Activated CD4-positive, alpha-beta memory T cell treated with anti-CD3 and anti-CD28 coated beads for 36 hours (primary cell): ENCODE measurements around the gene BAK1. TPM values are rescaled to one million over a fixed set of nuclear protein-coding genes. Genes with fewer than 3 reads are reported as not detected.
A peak's percentile ranks its signal among the peaks of the same experiment; 100 is the strongest.
"Not testable (repeated sequence)": the region's sequence is repeated elsewhere in the genome, so short reads cannot be mapped to it uniquely, and the experiment has no call there.

ENCODE experiments used
- CTCF ChIA-PET: fragments of 350-600 bp; sonication (Branson Sonifier 250); formaldehyde crosslinking; loops from one replicate; lab custom pipeline; 2021; ENCODE audit warnings: antibody characterized with exemption, inconsistent platforms; lab: Charles Lee
- POLR2A ChIA-PET: fragments of 350-600 bp; sonication (Branson Sonifier 250); formaldehyde crosslinking; loops from one replicate; lab custom pipeline; 2021; ENCODE audit warnings: antibody characterized with exemption; lab: Charles Lee
- DNase-seq: peaks from one replicate; pipeline ENCODE4 v3.0.0-alpha.2; 2020
- H3K27ac Mint-ChIP-seq: one replicate; pipeline ENCODE4 v1.8.0; 2021; ENCODE audit warnings: mixed read lengths
- H3K27me3 Mint-ChIP-seq: one replicate; pipeline ENCODE4 v1.8.0; 2021; ENCODE audit warnings: mixed read lengths
- H3K36me3 Mint-ChIP-seq: one replicate; pipeline ENCODE4 v1.8.0; 2021; ENCODE audit warnings: mixed read lengths
- H3K4me1 Mint-ChIP-seq: one replicate; pipeline ENCODE4 v1.8.0; 2021; ENCODE audit warnings: low read depth, mixed read lengths
- H3K4me3 Mint-ChIP-seq: one replicate; pipeline ENCODE4 v1.8.0; 2021; ENCODE audit warnings: mild to moderate bottlenecking, mixed read lengths
- H3K9me3 Mint-ChIP-seq: one replicate; pipeline ENCODE4 v1.8.0; 2021; ENCODE audit warnings: mixed read lengths
- intact Hi-C: fragments of 100-400 bp; cut with micrococcal nuclease; formaldehyde crosslinking; loops from one replicate; pipeline ENCODE4 v1.15.1; 2023
- total RNA-seq, 2 experiments: library from RNA; stranded (reverse); gene quantifications; one replicate each; pipeline ENCODE4 v1.2.3, GENCODE V29; 2021

BAK1 gene
- total RNA-seq, 2 experiments from 2014 or later: 56.3 to 57.7 TPM

- H3K36me3 Mint-ChIP-seq, intact Hi-C loops: not testable (repeated sequence)
- peaks cover 19% of the 10 kb centered on the region for H3K4me1 Mint-ChIP-seq
These were observed 34.8 kb downstream of the BAK1 start for GRCh38 chr6:33545292-33545691.

GRCh38 chr6:33543116-33543515 is 37.0 kb downstream of the BAK1 start:
- ChIA-PET POLR2A (no interaction called here), CTCF (no interaction called here)
- Mint-ChIP-seq H3K36me3 (no peaks in the 10 kb centered on the region), H3K27ac (no peak overlapping the region), H3K9me3 (no peaks in the 10 kb centered on the region), H3K4me1 (peaks cover 9% of the 10 kb centered on the region), H3K27me3 (no peaks in the 10 kb centered on the region), H3K4me3 (no peak overlapping the region)
- no peak for DNase-seq
- intact Hi-C loops: no loop called here

More at GRCh38 chr6:33545292-33545691, 34.8 kb downstream of the BAK1 start:
- H3K27ac Mint-ChIP-seq, H3K27me3 Mint-ChIP-seq, DNase-seq, POLR2A ChIA-PET, H3K9me3 Mint-ChIP-seq, H3K4me3 Mint-ChIP-seq: not testable (repeated sequence)
- CTCF ChIA-PET: interaction anchor here (0.6 kb wide), 1 partner anchor 36 kb away, joined by 4 read pairs; no protein-coding TSS in a partner anchor

- no peaks in the 10 kb centered on the region for H3K9me3 Mint-ChIP-seq
- POLR2A ChIA-PET: no interaction called here
- no peak overlapping the region for H3K27ac Mint-ChIP-seq
- no peaks in the 10 kb centered on the region for H3K36me3 Mint-ChIP-seq
- CTCF ChIA-PET: no interaction called here
- H3K4me3 Mint-ChIP-seq: no peak overlapping the region
- intact Hi-C loops: no loop called here
- no peaks in the 10 kb centered on the region for H3K4me1 Mint-ChIP-seq
- no peak for DNase-seq
- no peaks in the 10 kb centered on the region for H3K27me3 Mint-ChIP-seq
These were observed 39.3 kb downstream of the BAK1 start for GRCh38 chr6:33540768-33541167.

- no peak overlapping the region for H3K27ac Mint-ChIP-seq
These were observed 45.4 kb downstream of the BAK1 start for GRCh38 chr6:33534702-33535101.

GRCh38 chr6:33533163-33533869 is 46.8 kb downstream of the BAK1 start:
- Mint-ChIP-seq H3K4me3 (peak overlapping the region; percentile 79), H3K4me1 (peaks cover 16% of the 10 kb centered on the region), H3K27ac (peak overlapping the region; percentile 80)
- intact Hi-C loops: loop anchor here (2.0 kb wide), 1 partner anchor 37 kb away; no protein-coding TSS in a partner anchor
- H3K36me3 Mint-ChIP-seq, H3K9me3 Mint-ChIP-seq, H3K27me3 Mint-ChIP-seq: not testable (repeated sequence)
- peak; percentile 79 for DNase-seq
- ChIA-PET POLR2A (interaction anchor here (0.6 to 1.9 kb wide), 6 partner anchors 15 to 89 kb away, joined by 3 to 9 read pairs (median 3); partner anchors contain the start of gene ZBTB9), CTCF (interaction anchor here (1.1 to 1.7 kb wide), 3 partner anchors 15 to 46 kb away, joined by 3 to 5 read pairs (median 3); partner anchors contain the start of gene BAK1)

More at GRCh38 chr6:33534702-33535101, 45.4 kb downstream of the BAK1 start:
- H3K36me3 Mint-ChIP-seq: peaks cover 2% of the 10 kb centered on the region
- peaks cover 16% of the 10 kb centered on the region for H3K4me1 Mint-ChIP-seq
- H3K27me3 Mint-ChIP-seq: no peaks in the 10 kb centered on the region
- no peaks in the 10 kb centered on the region for H3K9me3 Mint-ChIP-seq
- intact Hi-C loops: no loop called here
- CTCF ChIA-PET: interaction anchor here (1.4 kb wide), 1 partner anchor 35 kb away, joined by 3 read pairs; no protein-coding TSS in a partner anchor
- H3K4me3 Mint-ChIP-seq: no peak overlapping the region
- POLR2A ChIA-PET: interaction anchor here (1.9 kb wide), 1 partner anchor 37 kb away, joined by 9 read pairs; no protein-coding TSS in a partner anchor
- DNase-seq: no peak

GRCh38 chr6:33532431-33532830 is 47.6 kb downstream of the BAK1 start:
- H3K27ac Mint-ChIP-seq, H3K36me3 Mint-ChIP-seq, POLR2A ChIA-PET, H3K9me3 Mint-ChIP-seq, H3K4me3 Mint-ChIP-seq, H3K27me3 Mint-ChIP-seq, DNase-seq: not testable (repeated sequence)
- intact Hi-C loops: loop anchor here (2.0 kb wide), 1 partner anchor 38 kb away; no protein-coding TSS in a partner anchor
- H3K4me1 Mint-ChIP-seq: peaks cover 16% of the 10 kb centered on the region
- CTCF ChIA-PET: interaction anchor here (1.1 to 1.7 kb wide), 2 partner anchors 15 to 47 kb away, joined by 3 to 5 read pairs; partner anchors contain the start of gene BAK1

- peaks cover 16% of the 10 kb centered on the region for H3K4me1 Mint-ChIP-seq
- H3K27me3 Mint-ChIP-seq, H3K4me3 Mint-ChIP-seq, POLR2A ChIA-PET, H3K9me3 Mint-ChIP-seq, H3K36me3 Mint-ChIP-seq, DNase-seq, intact Hi-C loops, H3K27ac Mint-ChIP-seq: not testable (repeated sequence)
- CTCF ChIA-PET: interaction anchor here (0.9 kb wide), 1 partner anchor 17 kb away, joined by 3 read pairs; no protein-coding TSS in a partner anchor
These were observed 49.5 kb downstream of the BAK1 start for GRCh38 chr6:33530617-33531016.

Other genes with a start within 250 kb of the BAK1 start
- gene KIFC1, start 188.5 kb downstream of the BAK1 start, total RNA-seq: 100 to 1,000 TPM in 1 of 2 experiments, 10 to 100 TPM in 1; 94.6 to 103 TPM
- gene PHF1, start 169.3 kb downstream of the BAK1 start, total RNA-seq: 10 to 100 TPM; 32.4 to 42.3 TPM
- gene CUTA, start 162.2 kb downstream of the BAK1 start, total RNA-seq: 100 to 1,000 TPM; 190 to 198 TPM
- 10 to 100 TPM; 34.3 to 35.8 TPM for gene SYNGAP1, start 160.2 kb downstream of the BAK1 start, total RNA-seq
- 10 to 100 TPM in 1 of 2 experiments, 1 to 10 TPM in 1; 9.7 to 10.1 TPM for gene ZBTB9, start 125.7 kb downstream of the BAK1 start, total RNA-seq
- 10 to 100 TPM; 41.6 to 45.6 TPM for gene ITPR3, start 41.0 kb upstream of the BAK1 start, total RNA-seq
- 100 to 1,000 TPM; 157 to 160 TPM for gene UQCC2, start 131.4 kb upstream of the BAK1 start, total RNA-seq
- gene IP6K3, start 166.6 kb upstream of the BAK1 start, total RNA-seq: not detected
- gene LEMD2, start 208.9 kb upstream of the BAK1 start, total RNA-seq: 10 to 100 TPM; 51.4 to 54.8 TPM
- not detected for gene MLN, start 223.7 kb upstream of the BAK1 start, total RNA-seq